ENCODE results near the gene TBX4. TPM values are rescaled to one million over a fixed set of nuclear protein-coding genes. Genes with fewer than 3 reads are reported as not detected.
"Not testable (repeated sequence)": the region's sequence is repeated elsewhere in the genome, so short reads cannot be mapped to it uniquely, and the experiment has no call there.

Gene TBX4
- polyA plus RNA-seq, 3 donors = not detected

DNA sequence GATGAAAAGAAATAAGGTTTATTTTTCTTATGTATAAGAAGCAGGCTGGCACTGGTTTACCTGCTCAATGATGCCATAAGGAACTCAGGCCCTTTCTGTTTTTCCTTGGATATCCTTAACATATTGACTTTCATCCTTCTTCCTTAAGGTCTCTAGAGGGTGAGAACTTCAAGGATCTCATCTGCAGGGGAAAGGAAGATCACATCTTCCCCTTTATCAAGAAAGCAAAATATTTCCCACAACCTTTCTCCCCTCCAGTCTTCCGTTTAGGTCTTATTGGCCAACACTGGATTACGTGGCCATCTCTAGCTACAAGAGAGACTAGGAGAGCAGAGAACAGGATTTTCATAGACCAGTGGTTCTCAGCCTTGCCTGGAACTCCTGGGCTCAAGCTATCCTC is 4.2 kb upstream of the TBX4 start:
- TF ChIP-seq, protein P1, sequence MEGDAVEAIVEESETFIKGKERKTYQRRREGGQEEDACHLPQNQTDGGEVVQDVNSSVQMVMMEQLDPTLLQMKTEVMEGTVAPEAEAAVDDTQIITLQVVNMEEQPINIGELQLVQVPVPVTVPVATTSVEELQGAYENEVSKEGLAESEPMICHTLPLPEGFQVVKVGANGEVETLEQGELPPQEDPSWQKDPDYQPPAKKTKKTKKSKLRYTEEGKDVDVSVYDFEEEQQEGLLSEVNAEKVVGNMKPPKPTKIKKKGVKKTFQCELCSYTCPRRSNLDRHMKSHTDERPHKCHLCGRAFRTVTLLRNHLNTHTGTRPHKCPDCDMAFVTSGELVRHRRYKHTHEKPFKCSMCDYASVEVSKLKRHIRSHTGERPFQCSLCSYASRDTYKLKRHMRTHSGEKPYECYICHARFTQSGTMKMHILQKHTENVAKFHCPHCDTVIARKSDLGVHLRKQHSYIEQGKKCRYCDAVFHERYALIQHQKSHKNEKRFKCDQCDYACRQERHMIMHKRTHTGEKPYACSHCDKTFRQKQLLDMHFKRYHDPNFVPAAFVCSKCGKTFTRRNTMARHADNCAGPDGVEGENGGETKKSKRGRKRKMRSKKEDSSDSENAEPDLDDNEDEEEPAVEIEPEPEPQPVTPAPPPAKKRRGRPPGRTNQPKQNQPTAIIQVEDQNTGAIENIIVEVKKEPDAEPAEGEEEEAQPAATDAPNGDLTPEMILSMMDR (IDR thresholded peaks at IDR 0.05) = no peak
- peaks cover 56 to 88% (median 71%) of the 10 kb centered on the region in 3 donors for H3K27me3 Mint-ChIP-seq (ENCODE audit: low read depth in 3 of 3)
- DNase-seq = no peak
- Histone ChIP-seq H3K4me2 (replicated peaks; ENCODE audit: extremely low read depth, low read length, poor library complexity, severe bottlenecking) (no peak overlapping the region), H3K79me2 (ENCODE audit: insufficient read depth, low read length) (no peaks in the 10 kb centered on the region), H3K4me3 (replicated peaks in 1 of 3; ENCODE audit: low read depth in 2 of 3, low read length in 3 of 3) (no peak overlapping the region), H3K9me3 (replicated peaks in 1 of 2; ENCODE audit: control insufficient read depth in 1 of 2, insufficient read depth in 1 of 2, low read length in 2 of 2) (peaks cover 4 to 15% of the 10 kb centered on the region in 2 donors), H3K27me3 (ENCODE audit: control insufficient read depth in 2 of 2, insufficient read depth in 2 of 2, low read length in 2 of 2) (peaks cover 60 to 75% of the 10 kb centered on the region in 2 donors), H4K20me1 (ENCODE audit: insufficient read depth, low read length) (no peaks in the 10 kb centered on the region), H2AFZ (ENCODE audit: insufficient read depth, low read depth, low read length, poor library complexity, severe bottlenecking) (no peak overlapping the region), H3K27ac (ENCODE audit: low read depth in 1 of 2, low read length in 2 of 2) (no peak overlapping the region), H3K36me3 (replicated peaks in 1 of 2; ENCODE audit: control insufficient read depth in 1 of 2, insufficient read depth in 2 of 2, low read length in 2 of 2) (no peaks in the 10 kb centered on the region), H3K9ac (ENCODE audit: insufficient read depth, low read length, poor library complexity, severe bottlenecking) (no peak overlapping the region), H3K4me1 (ENCODE audit: control insufficient read depth in 1 of 2, insufficient read depth in 2 of 2, low read length in 2 of 2) (peaks cover 0 to 14% of the 10 kb centered on the region in 2 donors)
- peaks cover 7% of the 10 kb centered on the region for H3K4me1 Mint-ChIP-seq
- peaks cover 0 to 14% (median 4%) of the 10 kb centered on the region in 7 donors for H3K9me3 Mint-ChIP-seq
- peaks cover 3 to 4% of the 10 kb centered on the region in 2 donors for H3K36me3 Mint-ChIP-seq
- intact Hi-C loops (cut with micrococcal nuclease) = no loop called here
- WGBS (ENCODE audit: insufficient coverage) = 100% methylated on average over 1 of the region's 2 CpGs
- H3K27ac Mint-ChIP-seq = no peak overlapping the region
- no peak overlapping the region for H3K4me3 Mint-ChIP-seq

DNA sequence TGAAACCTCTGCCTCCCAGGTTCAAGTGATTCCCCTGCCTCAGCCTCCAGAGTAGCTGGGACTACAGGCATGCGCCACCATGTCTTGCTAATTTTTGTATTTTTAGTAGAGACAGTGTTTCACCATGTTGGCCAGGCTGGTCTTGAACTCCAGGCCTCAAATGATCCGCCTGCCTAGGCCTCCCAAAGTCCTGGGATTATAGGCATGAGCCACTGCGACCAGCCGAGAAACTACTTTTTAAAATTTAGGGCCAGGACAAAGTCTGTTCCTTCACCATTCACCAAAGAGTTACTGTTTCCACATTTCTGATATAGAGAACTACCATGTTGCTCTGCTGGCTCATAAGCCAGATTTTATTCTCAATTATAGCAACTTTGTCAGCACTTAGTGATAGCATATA is 3.1 kb upstream of the TBX4 start:
- H3K4me2 ChIP-seq (replicated peaks; ENCODE audit: extremely low read depth, low read length, poor library complexity, severe bottlenecking); DNase-seq; H3K4me3 ChIP-seq (replicated peaks in 1 of 3; ENCODE audit: low read depth in 2 of 3, low read length in 3 of 3); H3K4me1 Mint-ChIP-seq; H4K20me1 ChIP-seq (ENCODE audit: insufficient read depth, low read length); H3K4me3 Mint-ChIP-seq; intact Hi-C loops (cut with micrococcal nuclease); H3K27ac Mint-ChIP-seq; H3K27ac ChIP-seq (ENCODE audit: low read depth in 1 of 2, low read length in 2 of 2); H3K36me3 ChIP-seq (replicated peaks in 1 of 2; ENCODE audit: control insufficient read depth in 1 of 2, insufficient read depth in 2 of 2, low read length in 2 of 2); H3K36me3 Mint-ChIP-seq; H3K9ac ChIP-seq (ENCODE audit: insufficient read depth, low read length, poor library complexity, severe bottlenecking); H2AFZ ChIP-seq (ENCODE audit: insufficient read depth, low read depth, low read length, poor library complexity, severe bottlenecking); H3K79me2 ChIP-seq (ENCODE audit: insufficient read depth, low read length): not testable (repeated sequence)
- peaks cover 66 to 94% (median 77%) of the 10 kb centered on the region in 3 donors for H3K27me3 Mint-ChIP-seq (ENCODE audit: low read depth in 3 of 3)
- 80% methylated on average over 1 of the region's 4 CpGs for WGBS (ENCODE audit: insufficient coverage)
- H3K27me3 ChIP-seq (ENCODE audit: control insufficient read depth in 2 of 2, insufficient read depth in 2 of 2, low read length in 2 of 2) = peaks cover 67 to 86% of the 10 kb centered on the region in 2 donors
- peaks cover 0 to 16% (median 5%) of the 10 kb centered on the region in 7 donors for H3K9me3 Mint-ChIP-seq
- H3K4me1 ChIP-seq (ENCODE audit: control insufficient read depth in 1 of 2, insufficient read depth in 2 of 2, low read length in 2 of 2) = peaks cover 0 to 14% of the 10 kb centered on the region in 2 donors
- H3K9me3 ChIP-seq (replicated peaks in 1 of 2; ENCODE audit: control insufficient read depth in 1 of 2, insufficient read depth in 1 of 2, low read length in 2 of 2) = peaks cover 4 to 18% of the 10 kb centered on the region in 2 donors
